HG03432 (cell line): ENCODE measurements around the gene SYT10.
A peak's percentile ranks its signal among the peaks of the same experiment; 100 is the strongest.
"Not testable (repeated sequence)": the region's sequence is repeated elsewhere in the genome, so short reads cannot be mapped to it uniquely, and the experiment has no call there.

Experiments used
- ATAC-seq: cut with Tn5 transposase; IDR thresholded peaks from one replicate; pipeline ENCODE4 v1.9.1; 2021; ENCODE audit warnings: mild to moderate bottlenecking, moderate library complexity; ENCODE audit not compliant: unreplicated experiment

SYT10 gene

DNA sequence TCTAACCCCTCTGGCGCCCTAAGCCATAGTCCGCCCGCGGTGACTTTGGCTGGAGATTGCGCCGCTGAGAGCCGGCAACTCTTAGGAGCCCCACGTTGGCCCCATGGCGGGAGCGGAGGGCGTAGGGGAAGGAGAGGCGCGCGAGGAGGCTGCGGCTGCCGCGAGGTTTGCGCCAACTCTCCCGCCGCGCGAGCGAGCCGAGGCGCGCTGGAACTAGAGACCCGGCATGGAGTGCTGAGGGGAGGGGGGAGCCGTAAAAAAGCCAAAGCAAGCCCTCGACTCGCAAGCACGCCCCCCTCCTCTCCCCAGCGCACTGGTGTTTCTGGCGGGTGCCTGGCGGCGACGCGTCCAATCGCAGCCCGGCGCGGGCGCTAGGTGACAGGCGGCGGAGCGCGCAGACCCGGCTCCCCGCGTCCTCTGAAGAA, at the start of gene SYT10:
SYT10 (minus strand) TSS at position 233 of the 425 bp plus-strand sequence. CDS start 297 bp downstream, outside the sequence.
- ATAC-seq, result peak; percentile 56

GRCh38 chr12:33488036-33488435, 48.4 kb upstream of the SYT10 start:
- ATAC-seq, result no peak

GRCh38 chr12:33486058-33486457, 46.4 kb upstream of the SYT10 start:
- no peak for ATAC-seq

DNA sequence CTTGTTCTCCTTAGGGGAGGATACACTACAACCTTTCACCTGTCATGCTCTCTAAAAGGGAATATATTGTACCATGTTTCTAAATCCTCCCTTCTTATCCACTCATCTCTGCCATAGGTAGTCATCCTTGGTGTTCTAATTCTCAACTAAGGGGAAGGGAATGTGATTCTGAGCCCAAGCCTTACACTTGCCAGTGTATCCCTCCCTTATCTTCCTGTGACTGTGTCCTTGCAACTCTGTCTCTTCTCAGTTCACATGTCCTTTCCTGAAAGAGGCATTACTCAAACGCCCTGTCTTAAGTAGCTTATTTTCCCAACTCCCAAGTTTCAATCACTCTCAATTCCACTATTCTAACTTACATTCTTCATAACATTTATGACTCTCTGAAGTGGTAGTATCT, 44.5 kb upstream of the SYT10 start:
- ATAC-seq, result no peak

- ATAC-seq, result no peak
These were observed 40.7 kb upstream of the SYT10 start for GRCh38 chr12:33480366-33480765.

DNA sequence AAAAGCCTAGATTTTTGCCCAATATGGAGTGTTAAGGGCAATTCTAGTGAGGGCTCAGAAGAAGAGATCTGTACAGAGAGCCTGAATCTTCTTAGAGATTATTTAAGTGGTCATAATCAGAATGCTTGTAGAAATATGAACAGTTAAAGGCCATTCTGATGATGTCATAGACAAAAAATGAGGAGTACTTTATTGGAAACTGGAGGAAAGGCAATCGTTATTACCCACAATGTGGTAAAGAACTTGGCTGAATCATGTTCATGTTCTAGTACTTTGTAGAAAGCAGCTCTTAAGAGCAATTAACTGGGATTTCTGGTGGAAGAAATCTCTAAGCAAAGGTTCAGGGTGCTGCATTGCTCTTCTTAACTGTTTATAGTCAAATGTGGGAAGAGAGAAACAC, 36.4 kb upstream of the SYT10 start:
- no peak for ATAC-seq

- no peak for ATAC-seq
These were observed 32.7 kb upstream of the SYT10 start for GRCh38 chr12:33472299-33472698.

GRCh38 chr12:33455096-33455495, 15.5 kb upstream of the SYT10 start:
- ATAC-seq, result no peak

DNA sequence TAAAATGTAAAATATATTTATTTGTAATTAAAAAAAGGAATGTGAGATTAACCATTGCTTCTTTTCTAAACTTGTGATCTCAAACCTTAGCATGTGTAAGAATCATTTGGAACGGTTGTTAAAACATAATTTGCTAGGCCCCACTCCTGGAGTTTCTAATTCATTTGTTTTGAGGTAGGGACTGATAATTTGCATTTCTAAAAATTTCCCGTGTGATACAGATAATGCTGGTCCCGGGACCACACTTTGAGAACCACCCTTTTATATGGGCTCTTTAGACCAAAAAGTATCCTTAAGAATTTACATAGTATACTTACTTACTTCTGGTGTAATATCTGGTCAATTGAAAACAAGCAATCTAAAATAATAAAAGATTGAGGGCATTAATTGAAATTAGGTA, 10.9 kb upstream of the SYT10 start:
- ATAC-seq, result peak; percentile 59

- ATAC-seq, result no peak
These were observed 858 bp upstream of the SYT10 start for GRCh38 chr12:33440477-33440876.

- ATAC-seq, result peak; percentile 42
These were observed 600 bp downstream of the SYT10 start for GRCh38 chr12:33438851-33439586.

- no peak for ATAC-seq
These were observed 1.4 kb downstream of the SYT10 start for GRCh38 chr12:33438025-33438772.

DNA sequence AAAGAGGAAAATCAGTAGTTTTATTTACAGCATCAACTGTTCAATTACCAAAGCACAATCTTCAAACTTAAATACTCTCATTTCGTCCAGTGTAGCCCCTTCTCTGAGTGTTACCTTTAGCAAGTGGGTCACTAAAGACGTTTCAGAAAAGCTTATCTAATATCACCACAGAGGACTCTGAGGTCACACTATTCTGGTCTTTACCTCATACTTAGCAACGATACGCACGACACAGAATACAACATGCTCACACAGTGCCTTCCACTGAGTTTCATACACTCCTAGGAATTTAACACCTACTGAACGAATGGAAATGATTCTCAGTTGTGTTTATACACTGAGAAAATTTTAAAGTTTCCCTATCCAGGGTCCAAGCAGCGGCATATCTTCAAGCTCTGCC, 2.0 kb downstream of the SYT10 start:
- no peak for ATAC-seq

GRCh38 chr12:33432992-33433391, 6.6 kb downstream of the SYT10 start:
- ATAC-seq, result no peak

GRCh38 chr12:33431648-33432047, 8.0 kb downstream of the SYT10 start:
- ATAC-seq, result no peak

GRCh38 chr12:33429468-33429867, 10.2 kb downstream of the SYT10 start:
- ATAC-seq, result no peak

DNA sequence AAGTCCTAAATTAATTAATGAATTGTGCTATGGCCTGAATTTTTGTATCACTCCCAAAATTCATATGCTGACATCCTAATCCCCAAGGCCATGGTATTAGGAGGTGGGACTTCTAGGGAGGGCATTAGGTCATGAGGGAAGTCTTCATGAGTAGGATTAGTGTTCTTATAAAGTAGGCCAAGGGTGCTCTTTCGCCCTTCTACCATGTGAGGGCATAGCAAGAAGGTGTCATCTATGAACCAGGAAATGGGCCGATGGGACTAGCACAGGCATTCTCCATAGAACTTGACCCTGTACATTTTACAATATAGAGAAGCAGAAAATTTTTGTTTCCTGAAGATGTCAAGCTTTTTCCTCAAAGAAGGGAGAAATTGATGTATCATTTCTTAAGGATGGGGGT, 12.5 kb downstream of the SYT10 start:
- ATAC-seq, result peak; percentile 98

DNA sequence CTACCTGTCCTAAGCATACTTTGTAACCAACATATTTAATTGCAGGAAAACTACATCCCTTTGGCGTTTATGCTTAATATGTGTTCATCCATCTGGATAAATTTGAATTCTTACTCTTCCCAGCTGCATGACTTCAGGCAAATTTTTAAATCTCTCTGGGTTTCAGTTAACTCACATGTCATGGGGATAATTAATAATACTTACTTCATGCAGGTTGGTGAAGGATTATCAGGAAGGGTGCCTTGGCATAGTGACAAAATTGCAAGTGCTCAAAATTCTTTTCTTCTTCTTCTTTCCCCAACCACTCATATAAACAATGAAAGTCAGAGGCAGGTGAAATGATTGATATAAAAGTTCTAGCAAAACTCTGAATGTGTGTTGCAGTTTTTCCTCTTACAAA, 15.9 kb downstream of the SYT10 start:
- no peak for ATAC-seq

DNA sequence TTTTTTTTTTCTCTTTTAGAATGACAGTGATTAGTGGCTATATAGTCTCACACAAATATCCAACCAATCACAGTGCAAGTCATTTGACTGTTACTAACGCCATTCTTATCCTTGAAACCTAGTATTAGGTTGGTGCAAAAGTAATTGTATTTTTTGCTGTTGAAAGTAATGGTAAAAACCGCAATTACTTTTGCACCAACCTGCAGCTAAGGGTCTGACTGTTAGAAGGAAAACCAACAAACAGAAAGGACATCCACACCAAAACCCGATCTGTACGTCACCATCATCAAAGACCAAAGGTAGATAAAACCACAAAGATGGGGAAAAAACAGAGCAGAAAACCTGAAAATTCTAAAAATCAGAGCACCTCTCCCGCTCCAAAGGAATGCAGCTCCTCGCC, 27.2 kb downstream of the SYT10 start:
- not testable (repeated sequence) for ATAC-seq

DNA sequence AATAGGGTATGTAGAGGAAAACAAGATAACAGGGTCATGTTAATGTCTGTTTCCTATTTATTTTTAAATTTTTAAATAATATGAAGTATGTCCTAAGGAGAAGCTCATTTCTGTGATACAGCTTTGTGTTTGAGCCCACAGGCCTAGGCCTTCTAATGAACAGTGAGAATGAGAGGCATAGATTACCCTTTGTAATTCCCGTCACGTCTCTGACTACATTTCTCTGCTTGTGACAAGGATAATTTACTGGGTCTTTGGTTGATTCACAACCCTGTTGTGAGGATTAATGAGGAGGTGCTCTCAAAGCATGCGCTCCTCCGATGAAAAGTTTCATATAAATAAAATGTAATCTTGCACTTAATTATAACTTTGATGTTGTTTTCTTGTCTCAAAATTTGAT, 56.1 kb downstream of the SYT10 start:
- no peak for ATAC-seq

DNA sequence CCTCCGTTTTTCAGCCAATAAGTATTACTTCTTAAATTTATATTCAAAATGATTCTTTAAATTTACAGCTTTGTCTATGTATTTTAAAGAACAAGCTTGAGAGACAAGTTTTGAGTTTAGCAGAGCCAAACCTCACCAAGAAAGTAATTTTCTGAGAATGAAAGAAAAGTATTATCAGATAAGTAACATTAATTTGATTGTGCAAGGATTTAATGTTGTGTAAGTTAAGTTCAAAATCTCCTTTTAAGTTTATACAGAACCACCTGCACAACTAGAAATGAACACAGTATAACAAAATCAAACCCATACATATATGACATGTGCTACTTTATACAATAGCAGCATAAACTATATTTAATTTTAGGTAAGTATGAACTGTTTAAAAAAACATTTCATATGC, 63.5 kb downstream of the SYT10 start:
- no peak for ATAC-seq

- ATAC-seq, result no peak
These were observed 69.3 kb downstream of the SYT10 start for GRCh38 chr12:33370318-33370717.
